Rectal smooth muscle tissue (tissue), 1 donor: ENCODE measurements around the gene ASB13.

ENCODE experiments used
- H3K27ac ChIP-seq: one replicate; pipeline ENCODE4 v1.7.0; 2013; ENCODE audit warnings: low read depth, low read length, inconsistent platforms
- H3K27me3 ChIP-seq: one replicate; pipeline ENCODE4 v1.7.0; 2013; ENCODE audit warnings: low read length; ENCODE audit not compliant: control insufficient read depth, insufficient read depth
- H3K36me3 ChIP-seq: one replicate; pipeline ENCODE4 v1.7.0; 2013; ENCODE audit warnings: low read length; ENCODE audit not compliant: control insufficient read depth, insufficient read depth
- H3K4me1 ChIP-seq: one replicate; pipeline ENCODE4 v1.7.0; 2013; ENCODE audit warnings: low read length; ENCODE audit not compliant: control insufficient read depth, insufficient read depth
- H3K4me3 ChIP-seq: one replicate; pipeline ENCODE4 v1.7.0; 2013; ENCODE audit warnings: low read length
- H3K9ac ChIP-seq: one replicate; pipeline ENCODE4 v1.7.0; 2013; ENCODE audit warnings: low read length

ASB13 gene

GRCh38 chr10:5592070-5592469, 74.3 kb downstream of the ASB13 start:
- H3K27ac ChIP-seq = no peak overlapping the region
- H3K4me3 ChIP-seq = no peak overlapping the region
- H3K4me1 ChIP-seq = peaks cover 7% of the 10 kb centered on the region
- H3K27me3 ChIP-seq = no peaks in the 10 kb centered on the region
- H3K36me3 ChIP-seq = no peaks in the 10 kb centered on the region
- no peak overlapping the region for H3K9ac ChIP-seq

GRCh38 chr10:5591336-5591824, 75.0 kb downstream of the ASB13 start:
- Histone ChIP-seq H3K4me1 (peaks cover 9% of the 10 kb centered on the region), H3K27me3 (no peaks in the 10 kb centered on the region), H3K27ac (no peak overlapping the region), H3K36me3 (no peaks in the 10 kb centered on the region), H3K9ac (no peak overlapping the region), H3K4me3 (no peak overlapping the region)

GRCh38 chr10:5590816-5591215, 75.6 kb downstream of the ASB13 start:
- no peak overlapping the region for H3K9ac ChIP-seq
- H3K27ac ChIP-seq = no peak overlapping the region
- no peaks in the 10 kb centered on the region for H3K27me3 ChIP-seq

GRCh38 chr10:5589661-5590511, 76.5 kb downstream of the ASB13 start:
- Histone ChIP-seq H3K27me3 (no peaks in the 10 kb centered on the region), H3K4me1 (peaks cover 9% of the 10 kb centered on the region), H3K9ac (no peak overlapping the region), H3K27ac (no peak overlapping the region), H3K4me3 (no peak overlapping the region), H3K36me3 (no peaks in the 10 kb centered on the region)

More at GRCh38 chr10:5590816-5591215, 75.6 kb downstream of the ASB13 start:
- Histone ChIP-seq H3K4me1 (peaks cover 9% of the 10 kb centered on the region), H3K4me3 (no peak overlapping the region), H3K36me3 (no peaks in the 10 kb centered on the region)

GRCh38 chr10:5589011-5589660, 77.3 kb downstream of the ASB13 start:
- H3K9ac ChIP-seq = no peak overlapping the region
- no peak overlapping the region for H3K27ac ChIP-seq
- no peaks in the 10 kb centered on the region for H3K36me3 ChIP-seq
- no peaks in the 10 kb centered on the region for H3K27me3 ChIP-seq
- H3K4me1 ChIP-seq = peaks cover 9% of the 10 kb centered on the region
- H3K4me3 ChIP-seq = no peak overlapping the region
